HUES64 (cell line): ENCODE results near the gene ATG101.

Source experiments
- H3K27ac ChIP-seq: 2 replicates; pipeline ENCODE4 v1.7.0; 2013; ENCODE audit warnings: low read depth, low read length, inconsistent platforms
- H3K27me3 ChIP-seq: 2 replicates; pipeline ENCODE4 v1.6.1; 2013; ENCODE audit warnings: mild to moderate bottlenecking, low read length; ENCODE audit not compliant: insufficient read depth
- H3K36me3 ChIP-seq: 2 replicates; pipeline ENCODE4 v1.6.1; 2013; ENCODE audit warnings: mild to moderate bottlenecking, low read length; ENCODE audit not compliant: insufficient read depth
- H3K4me1 ChIP-seq: 2 replicates; pipeline ENCODE4 v1.6.1; 2013; ENCODE audit warnings: mild to moderate bottlenecking, low read length, moderate library complexity; ENCODE audit not compliant: insufficient read depth
- H3K4me3 ChIP-seq: 2 replicates; pipeline ENCODE4 v1.5.1; 2013; ENCODE audit warnings: mild to moderate bottlenecking, low read length, moderate library complexity
- H3K9ac ChIP-seq: 2 replicates; pipeline ENCODE4 v1.6.1; 2013; ENCODE audit warnings: mild to moderate bottlenecking, low read depth, low read length
- H3K9me3 ChIP-seq: 2 replicates; pipeline ENCODE4 v1.6.1; 2013; ENCODE audit warnings: low read depth, low read length; ENCODE audit not compliant: insufficient read depth
- WGBS: fragments of 150-250, 120-280 bp; methylation state at CpG from one replicate; pipeline ENCODE4 v1.1.7; 2013; ENCODE audit warnings: missing lambda C conversion rate; 5-methylcytosine and 5-hydroxymethylcytosine counted together

Gene ATG101

DNA sequence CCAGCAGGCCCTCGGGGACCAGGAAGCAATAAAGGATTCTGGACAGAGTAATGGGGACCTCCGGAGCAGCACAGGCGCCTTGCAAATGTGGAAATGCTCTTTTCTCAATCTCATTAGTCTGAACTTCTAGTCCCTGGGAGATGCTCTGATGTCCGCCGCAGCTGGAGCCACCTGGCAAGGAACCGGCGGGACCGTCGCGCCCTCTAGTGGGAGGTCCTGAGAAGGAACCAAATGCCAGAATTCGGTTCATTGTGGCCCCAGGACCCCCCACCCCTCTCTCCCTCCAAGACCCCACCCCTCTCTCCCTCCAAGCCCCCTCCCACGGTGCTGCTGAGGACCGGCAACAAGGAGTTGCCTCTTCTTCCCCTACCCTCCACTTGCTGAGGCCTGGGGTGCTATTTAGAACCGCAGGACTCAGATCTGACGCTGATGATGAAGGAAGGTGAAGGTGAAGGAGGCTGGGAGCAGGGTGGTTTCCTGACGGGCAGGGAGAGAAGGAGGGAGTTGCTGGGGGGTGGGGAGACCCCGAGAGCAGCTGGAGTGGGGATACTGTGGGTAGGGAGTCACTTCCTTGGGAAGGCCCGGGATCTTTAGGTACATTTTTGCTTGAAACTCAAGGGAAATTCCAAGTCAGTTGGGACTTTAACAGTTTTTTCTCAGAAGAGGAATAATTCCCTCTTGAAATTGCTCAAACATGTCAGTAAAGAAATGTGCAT is 52.2 kb downstream of the ATG101 start:
- H3K4me3 ChIP-seq = peak overlapping the region; percentile 22; the same call in 1 of the 2 replicates
- H3K4me1 ChIP-seq = peaks cover 41% of the 10 kb centered on the region
- H3K27ac ChIP-seq = no peak overlapping the region
- no peaks in the 10 kb centered on the region for H3K9me3 ChIP-seq
- WGBS = 16% methylated on average over 18 of the region's 18 CpGs
- H3K27me3 ChIP-seq = no peaks in the 10 kb centered on the region
- H3K36me3 ChIP-seq = no peaks in the 10 kb centered on the region
- H3K9ac ChIP-seq = no peak overlapping the region

DNA sequence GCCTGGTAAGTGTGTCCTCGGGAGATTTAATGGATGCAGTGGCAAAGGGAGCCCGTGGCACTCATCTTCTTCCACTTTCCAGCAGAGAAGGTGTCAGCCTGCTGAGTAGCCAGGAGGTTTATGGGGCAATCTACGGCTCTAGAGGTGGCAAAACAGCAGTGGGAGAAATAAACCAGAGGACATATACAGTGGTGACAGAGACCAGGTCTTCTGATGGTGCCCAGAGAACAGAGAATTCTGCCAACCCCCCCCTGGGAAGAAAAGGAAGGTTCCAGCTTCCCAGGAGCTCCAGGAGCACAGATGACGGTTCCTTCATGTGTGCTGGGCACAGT is 52.7 kb downstream of the ATG101 start:
- H3K27me3 ChIP-seq = no peaks in the 10 kb centered on the region
- no peak overlapping the region for H3K9ac ChIP-seq
- H3K4me3 ChIP-seq = no peak overlapping the region
- no peaks in the 10 kb centered on the region for H3K36me3 ChIP-seq
- H3K27ac ChIP-seq = no peak overlapping the region
- peaks cover 44% of the 10 kb centered on the region for H3K4me1 ChIP-seq
- H3K9me3 ChIP-seq = no peaks in the 10 kb centered on the region
- 73% methylated on average over 4 of the region's 4 CpGs for WGBS

DNA sequence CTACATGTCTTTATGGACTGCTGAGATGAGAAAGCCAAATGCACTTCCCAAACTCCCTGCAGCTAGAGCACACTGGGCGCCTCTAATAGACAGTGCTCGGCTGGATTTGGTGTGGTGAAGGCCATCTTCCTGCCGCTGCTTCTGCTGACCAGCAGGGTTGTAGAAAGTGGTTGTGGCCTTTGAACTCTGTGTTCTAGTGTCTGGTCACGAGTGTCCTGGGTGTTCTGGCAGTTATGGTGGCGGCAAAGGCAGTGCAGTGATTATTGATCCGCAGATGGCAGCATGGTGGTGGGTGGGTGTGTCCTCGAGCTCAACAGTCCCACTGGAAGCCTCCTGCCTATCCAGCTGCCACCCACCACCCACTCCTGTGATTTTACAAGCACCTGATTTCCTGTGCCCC is 53.1 kb downstream of the ATG101 start:
- Histone ChIP-seq H3K4me1 (peaks cover 46% of the 10 kb centered on the region), H3K9ac (no peak overlapping the region), H3K36me3 (no peaks in the 10 kb centered on the region), H3K4me3 (no peak overlapping the region), H3K27ac (no peak overlapping the region), H3K9me3 (no peaks in the 10 kb centered on the region), H3K27me3 (no peaks in the 10 kb centered on the region)
- 88% methylated on average over 7 of the region's 7 CpGs for WGBS

DNA sequence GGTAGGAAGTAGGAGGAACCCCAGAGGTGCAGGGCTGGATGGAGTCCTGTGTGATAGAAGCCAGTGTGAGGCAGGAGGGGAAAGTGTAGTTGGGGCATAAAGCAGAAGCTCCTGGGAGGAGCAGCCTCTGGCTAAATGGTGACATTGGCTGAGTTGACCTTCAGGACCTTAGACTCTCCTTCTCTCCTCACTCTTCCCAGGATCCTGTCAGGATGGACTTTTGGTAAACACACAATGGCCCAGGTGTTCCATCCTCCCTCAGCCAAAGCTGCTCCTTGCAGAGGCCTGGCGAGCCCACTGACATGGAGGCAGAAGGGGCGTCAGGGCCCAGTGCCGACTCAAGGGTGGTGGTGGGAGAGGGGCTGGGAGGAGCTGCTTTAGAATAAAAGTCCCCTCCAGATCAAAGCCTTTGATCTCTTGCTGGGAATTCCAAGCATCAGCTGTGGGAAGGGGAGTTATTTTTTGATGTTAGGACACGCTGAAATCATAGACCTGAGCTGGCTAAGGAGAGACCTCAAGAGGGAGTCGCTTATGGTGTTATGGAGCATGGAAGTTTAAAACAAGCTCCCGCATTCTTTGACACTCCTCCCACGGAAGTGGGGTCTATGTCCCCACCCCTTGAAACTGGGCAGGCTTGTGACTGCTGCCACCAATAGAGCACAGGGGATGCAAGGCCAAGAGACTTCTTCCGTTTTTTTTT is 53.9 kb downstream of the ATG101 start:
- Histone ChIP-seq H3K9ac (no peak overlapping the region), H3K4me3 (no peak overlapping the region), H3K36me3 (no peaks in the 10 kb centered on the region), H3K27me3 (no peaks in the 10 kb centered on the region), H3K9me3 (no peaks in the 10 kb centered on the region), H3K4me1 (peaks cover 48% of the 10 kb centered on the region), H3K27ac (no peak overlapping the region)
- WGBS = 52% methylated on average over 8 of the region's 8 CpGs

DNA sequence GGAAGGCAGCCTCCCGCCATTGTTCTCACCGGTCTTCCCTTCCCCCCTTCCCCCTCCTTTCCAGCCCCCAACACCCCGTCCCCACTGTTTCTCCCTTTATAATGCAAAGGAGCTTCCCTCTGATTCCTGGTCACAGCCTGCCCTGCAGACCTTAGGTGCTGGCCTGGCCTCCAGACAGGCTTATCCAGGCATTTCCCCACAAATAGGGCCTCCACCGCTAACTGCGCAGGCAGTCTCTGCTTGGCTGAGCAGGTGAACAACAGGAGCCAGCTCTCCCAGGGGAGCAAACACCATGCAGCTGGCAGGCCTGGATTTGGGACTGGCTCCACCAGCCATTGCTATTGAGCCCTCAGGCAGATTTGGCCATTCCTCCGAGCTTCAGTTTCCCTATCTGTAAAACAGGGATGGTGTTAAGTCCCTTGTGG is 55.7 kb downstream of the ATG101 start:
- H3K36me3 ChIP-seq = no peaks in the 10 kb centered on the region
- H3K9me3 ChIP-seq = no peaks in the 10 kb centered on the region
- H3K9ac ChIP-seq = peak overlapping the region; percentile 62
- no peak overlapping the region for H3K4me3 ChIP-seq
- no peaks in the 10 kb centered on the region for H3K27me3 ChIP-seq
- H3K4me1 ChIP-seq = peaks cover 45% of the 10 kb centered on the region
- WGBS = 8% methylated on average over 6 of the region's 6 CpGs
- H3K27ac ChIP-seq = peak overlapping the region; percentile 94

DNA sequence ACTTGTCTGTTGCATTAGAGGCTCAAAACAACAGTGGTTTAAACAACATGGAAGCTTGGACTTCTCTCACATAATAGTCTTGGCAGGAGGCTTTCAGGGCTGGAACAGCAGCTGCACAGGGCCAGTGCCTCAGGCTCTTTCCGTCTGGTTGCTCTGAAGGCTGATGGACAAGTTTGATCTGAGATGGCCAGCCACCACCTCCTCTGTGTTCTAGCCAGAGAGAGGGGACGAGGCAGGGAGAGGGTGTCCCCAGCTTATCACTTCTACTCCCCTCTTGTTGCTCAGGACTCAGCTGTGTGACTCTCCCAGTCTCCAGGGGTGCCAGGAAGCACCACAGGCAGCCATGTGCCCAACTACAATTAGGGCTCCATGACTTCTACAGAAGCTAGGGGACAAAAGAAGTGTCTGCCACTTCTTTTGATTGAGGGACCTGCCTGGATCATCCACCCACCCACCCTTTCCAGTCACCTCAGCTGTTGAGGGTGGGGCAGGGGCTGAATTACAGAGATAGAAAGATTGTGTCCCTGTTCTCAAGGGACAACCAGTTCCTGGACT is 56.3 kb downstream of the ATG101 start:
- Histone ChIP-seq H3K36me3 (no peaks in the 10 kb centered on the region), H3K27me3 (no peaks in the 10 kb centered on the region), H3K4me3 (no peak overlapping the region), H3K27ac (peak overlapping the region; percentile 87), H3K9me3 (no peaks in the 10 kb centered on the region), H3K9ac (peak overlapping the region; percentile 28; the same call in 1 of the 2 replicates), H3K4me1 (peaks cover 47% of the 10 kb centered on the region)
- 76% methylated on average over 2 of the region's 2 CpGs for WGBS
